ENCODE results near the gene APBB1. TPM values are rescaled to one million over a fixed set of nuclear protein-coding genes. Genes with fewer than 3 reads are reported as not detected.

The APBB1 gene
- polyA plus RNA-seq, 1 donor from 2014 or later: 283 TPM

DNA sequence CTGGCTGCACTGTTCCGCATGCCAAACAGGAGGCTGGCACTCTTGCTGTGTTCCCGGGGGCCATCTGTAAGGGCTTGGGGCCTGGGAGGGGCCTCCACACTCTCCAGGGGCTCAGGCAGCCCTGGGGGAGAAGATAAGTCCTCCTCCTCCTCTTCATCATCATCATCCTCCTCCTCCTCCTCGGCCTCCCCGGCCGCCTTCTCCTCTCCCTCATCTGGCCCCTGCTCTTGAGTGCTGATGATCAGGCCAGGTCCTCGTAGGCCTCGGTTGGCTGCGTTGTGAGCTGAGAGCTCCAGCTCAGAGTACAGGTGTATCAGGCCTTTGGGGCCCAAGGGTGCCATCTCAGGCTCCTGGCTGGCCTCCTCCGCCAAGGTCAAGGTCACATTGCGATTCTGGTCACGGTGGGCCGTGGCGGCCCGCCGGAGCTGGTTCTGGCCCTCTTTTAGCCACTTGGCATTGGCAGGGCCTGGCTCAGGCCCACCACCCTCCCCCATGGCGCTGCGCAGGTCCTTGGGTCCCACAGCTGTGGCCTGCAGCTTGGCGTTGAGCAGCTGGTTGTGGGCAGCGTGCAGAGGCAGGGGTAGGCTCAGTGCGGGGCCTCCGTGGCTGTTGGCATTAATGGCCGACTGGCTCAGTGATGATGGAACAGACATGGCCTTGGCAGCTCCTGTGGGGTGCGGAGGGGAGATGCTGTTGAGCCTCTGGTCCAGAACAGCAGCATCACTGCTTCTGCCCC, 8.0 kb downstream of the APBB1 start:
- Histone ChIP-seq H3K79me2 (replicated peaks; ENCODE audit: insufficient read depth, low read length) (peaks cover 61% of the 10 kb centered on the region), H3K9me3 (ENCODE audit: low read length) (no peaks in the 10 kb centered on the region), H3K9ac (ENCODE audit: low read length) (no peak overlapping the region), H3K4me3 (ENCODE audit: low read length) (no peak overlapping the region), H2AFZ (ENCODE audit: low read depth, low read length) (no peak overlapping the region), H3K36me3 (ENCODE audit: insufficient read depth, low read length) (peaks cover 7% of the 10 kb centered on the region), H3K27me3 (ENCODE audit: insufficient read depth, low read depth, low read length) (no peaks in the 10 kb centered on the region), H3F3A (ENCODE audit: insufficient read depth, low read length, poor library complexity, severe bottlenecking) (no peaks in the 10 kb centered on the region), H3K27ac (ENCODE audit: low read length) (no peak overlapping the region), H3K9me2 (ENCODE audit: insufficient read depth, low read length) (no peaks in the 10 kb centered on the region), H3K4me2 (ENCODE audit: low read length) (no peak overlapping the region), H4K20me1 (ENCODE audit: insufficient read depth) (no peaks in the 10 kb centered on the region)
- TF ChIP-seq EZH2 (IDR thresholded peaks at IDR 0.05; ENCODE audit: borderline replicate concordance, insufficient read depth, low read length, poor library complexity, severe bottlenecking) (no peak), TAF1 (IDR thresholded peaks at IDR 0.05; ENCODE audit: low read depth) (no peak), RAD21 (conservative IDR thresholded peaks at IDR 0.05) (no peak), EP300 (conservative IDR thresholded peaks at IDR 0.05; ENCODE audit: poor library complexity, severe bottlenecking) (no peak), SMC3 (conservative IDR thresholded peaks at IDR 0.05; ENCODE audit: poor library complexity) (no peak), MXI1 (conservative IDR thresholded peaks at IDR 0.05; ENCODE audit: poor library complexity, severe bottlenecking) (no peak), POLR2AphosphoS5 (IDR thresholded peaks at IDR 0.05) (no peak)
- TF ChIP-seq, protein P1, sequence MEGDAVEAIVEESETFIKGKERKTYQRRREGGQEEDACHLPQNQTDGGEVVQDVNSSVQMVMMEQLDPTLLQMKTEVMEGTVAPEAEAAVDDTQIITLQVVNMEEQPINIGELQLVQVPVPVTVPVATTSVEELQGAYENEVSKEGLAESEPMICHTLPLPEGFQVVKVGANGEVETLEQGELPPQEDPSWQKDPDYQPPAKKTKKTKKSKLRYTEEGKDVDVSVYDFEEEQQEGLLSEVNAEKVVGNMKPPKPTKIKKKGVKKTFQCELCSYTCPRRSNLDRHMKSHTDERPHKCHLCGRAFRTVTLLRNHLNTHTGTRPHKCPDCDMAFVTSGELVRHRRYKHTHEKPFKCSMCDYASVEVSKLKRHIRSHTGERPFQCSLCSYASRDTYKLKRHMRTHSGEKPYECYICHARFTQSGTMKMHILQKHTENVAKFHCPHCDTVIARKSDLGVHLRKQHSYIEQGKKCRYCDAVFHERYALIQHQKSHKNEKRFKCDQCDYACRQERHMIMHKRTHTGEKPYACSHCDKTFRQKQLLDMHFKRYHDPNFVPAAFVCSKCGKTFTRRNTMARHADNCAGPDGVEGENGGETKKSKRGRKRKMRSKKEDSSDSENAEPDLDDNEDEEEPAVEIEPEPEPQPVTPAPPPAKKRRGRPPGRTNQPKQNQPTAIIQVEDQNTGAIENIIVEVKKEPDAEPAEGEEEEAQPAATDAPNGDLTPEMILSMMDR (IDR thresholded peaks at IDR 0.05; ENCODE audit: poor library complexity, severe bottlenecking): no peak
- TF ChIP-seq, protein P2, sequence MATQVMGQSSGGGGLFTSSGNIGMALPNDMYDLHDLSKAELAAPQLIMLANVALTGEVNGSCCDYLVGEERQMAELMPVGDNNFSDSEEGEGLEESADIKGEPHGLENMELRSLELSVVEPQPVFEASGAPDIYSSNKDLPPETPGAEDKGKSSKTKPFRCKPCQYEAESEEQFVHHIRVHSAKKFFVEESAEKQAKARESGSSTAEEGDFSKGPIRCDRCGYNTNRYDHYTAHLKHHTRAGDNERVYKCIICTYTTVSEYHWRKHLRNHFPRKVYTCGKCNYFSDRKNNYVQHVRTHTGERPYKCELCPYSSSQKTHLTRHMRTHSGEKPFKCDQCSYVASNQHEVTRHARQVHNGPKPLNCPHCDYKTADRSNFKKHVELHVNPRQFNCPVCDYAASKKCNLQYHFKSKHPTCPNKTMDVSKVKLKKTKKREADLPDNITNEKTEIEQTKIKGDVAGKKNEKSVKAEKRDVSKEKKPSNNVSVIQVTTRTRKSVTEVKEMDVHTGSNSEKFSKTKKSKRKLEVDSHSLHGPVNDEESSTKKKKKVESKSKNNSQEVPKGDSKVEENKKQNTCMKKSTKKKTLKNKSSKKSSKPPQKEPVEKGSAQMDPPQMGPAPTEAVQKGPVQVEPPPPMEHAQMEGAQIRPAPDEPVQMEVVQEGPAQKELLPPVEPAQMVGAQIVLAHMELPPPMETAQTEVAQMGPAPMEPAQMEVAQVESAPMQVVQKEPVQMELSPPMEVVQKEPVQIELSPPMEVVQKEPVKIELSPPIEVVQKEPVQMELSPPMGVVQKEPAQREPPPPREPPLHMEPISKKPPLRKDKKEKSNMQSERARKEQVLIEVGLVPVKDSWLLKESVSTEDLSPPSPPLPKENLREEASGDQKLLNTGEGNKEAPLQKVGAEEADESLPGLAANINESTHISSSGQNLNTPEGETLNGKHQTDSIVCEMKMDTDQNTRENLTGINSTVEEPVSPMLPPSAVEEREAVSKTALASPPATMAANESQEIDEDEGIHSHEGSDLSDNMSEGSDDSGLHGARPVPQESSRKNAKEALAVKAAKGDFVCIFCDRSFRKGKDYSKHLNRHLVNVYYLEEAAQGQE (IDR thresholded peaks at IDR 0.05; ENCODE audit: borderline replicate concordance): no peak

DNA sequence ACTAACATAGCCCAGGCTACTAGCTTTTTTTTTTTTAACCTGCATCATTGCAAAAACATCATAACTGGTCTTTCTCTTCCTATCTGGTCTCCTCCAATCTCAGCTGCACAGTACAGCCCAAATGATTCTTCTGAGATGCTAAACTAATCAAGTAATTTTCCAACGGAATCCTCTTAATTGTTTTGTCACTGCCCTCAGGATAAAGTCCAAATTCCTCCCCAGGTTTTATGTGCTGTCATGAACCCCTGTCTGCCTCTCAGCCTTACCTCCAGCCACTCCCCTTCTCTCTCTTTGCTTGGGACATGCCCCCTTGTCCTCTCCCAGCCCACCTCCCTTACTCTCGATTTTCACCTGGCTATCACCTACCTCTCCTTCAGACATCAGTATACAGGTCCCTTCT, 12.5 kb downstream of the APBB1 start:
- Histone ChIP-seq H3K4me3 (ENCODE audit: low read length) (peak overlapping the region; percentile 68), H3K9ac (ENCODE audit: low read length) (peak overlapping the region; percentile 82), H2AFZ (ENCODE audit: low read depth, low read length) (no peak overlapping the region), H3K27ac (ENCODE audit: low read length) (peak overlapping the region; percentile 95), H3K79me2 (replicated peaks; ENCODE audit: insufficient read depth, low read length) (peaks cover 65% of the 10 kb centered on the region), H3K9me3 (ENCODE audit: low read length) (no peaks in the 10 kb centered on the region), H4K20me1 (ENCODE audit: insufficient read depth) (no peaks in the 10 kb centered on the region), H3K27me3 (ENCODE audit: insufficient read depth, low read depth, low read length) (no peaks in the 10 kb centered on the region), H3K9me2 (ENCODE audit: insufficient read depth, low read length) (no peaks in the 10 kb centered on the region), H3F3A (ENCODE audit: insufficient read depth, low read length, poor library complexity, severe bottlenecking) (no peaks in the 10 kb centered on the region), H3K36me3 (ENCODE audit: insufficient read depth, low read length) (no peaks in the 10 kb centered on the region), H3K4me2 (ENCODE audit: low read length) (peak overlapping the region; percentile 17)
- TF ChIP-seq SMC3 (conservative IDR thresholded peaks at IDR 0.05; ENCODE audit: poor library complexity): no peak
- TF ChIP-seq, protein P2 (IDR thresholded peaks at IDR 0.05; ENCODE audit: borderline replicate concordance): no peak
- TF ChIP-seq MXI1 (conservative IDR thresholded peaks at IDR 0.05; ENCODE audit: poor library complexity, severe bottlenecking): no peak
- no peak for TF ChIP-seq TAF1 (IDR thresholded peaks at IDR 0.05; ENCODE audit: low read depth)
- TF ChIP-seq, protein P1 (IDR thresholded peaks at IDR 0.05; ENCODE audit: poor library complexity, severe bottlenecking): no peak
- no peak for TF ChIP-seq EP300 (conservative IDR thresholded peaks at IDR 0.05; ENCODE audit: poor library complexity, severe bottlenecking)
- no peak for TF ChIP-seq RAD21 (conservative IDR thresholded peaks at IDR 0.05)
- no peak for TF ChIP-seq EZH2 (IDR thresholded peaks at IDR 0.05; ENCODE audit: borderline replicate concordance, insufficient read depth, low read length, poor library complexity, severe bottlenecking)
- TF ChIP-seq POLR2AphosphoS5 (IDR thresholded peaks at IDR 0.05): no peak

All from neural cell (in vitro differentiated cells).